Adrenal gland (tissue), 12 donors: ENCODE measurements around the gene NCAM2. TPM values are rescaled to one million over a fixed set of nuclear protein-coding genes. Genes with fewer than 3 reads are reported as not detected.

ENCODE experiments used
- DNase-seq, 7 donors: peaks; one replicate each; pipeline ENCODE4 v3.0.0-alpha.2; 2019 to 2020
- H3K27ac ChIP-seq, 5 donors: fragments of 200-600 bp; sonication (generic) in 4 of 5; 1 replicate in 3 of 5; 2 replicates in 2 of 5; pipeline versions ENCODE4 v1.5.1 to v1.8.0; 2016 to 2020; ENCODE audit warnings: mild to moderate bottlenecking in 1 of 5
- H3K27me3 ChIP-seq: fragments of 200-600 bp; 2 replicates; pipeline ENCODE4 v1.8.0; 2021
- H3K36me3 ChIP-seq, 2 donors: fragments of 200-600 bp; replicated peaks in 1 of 2; 1 replicate in 1 of 2; 2 replicates in 1 of 2; pipeline versions ENCODE4 v1.5.1 to v1.8.0; 2018 to 2022
- H3K4me1 ChIP-seq, 2 donors: fragments of 200-600 bp; replicated peaks in 1 of 2; 1 replicate in 1 of 2; 2 replicates in 1 of 2; pipeline versions ENCODE4 v1.5.1 to v1.8.0; 2018 to 2021
- H3K4me3 ChIP-seq, 4 donors: fragments of 200-600 bp; sonication (generic) in 3 of 4; one replicate each; pipeline ENCODE4 v1.5.1; 2016 to 2018
- H3K9me3 ChIP-seq, 3 donors: fragments of 200-600 bp; sonication (generic) in 1 of 3; replicated peaks in 1 of 3; 1 replicate in 2 of 3; 2 replicates in 1 of 3; pipeline versions ENCODE4 v1.5.1 to v1.8.0; 2016 to 2021
- CTCF ChIP-seq, 6 experiments: fragments of 450-650 bp in 4 of 6; fragments of 200-600 bp in 2 of 6; sonication (generic) in 1 of 6; IDR thresholded peaks; 1 replicate in 5 of 6; 2 replicates in 1 of 6; pipeline versions ENCODE4 v1.5.1 to v1.8.0; 2016 to 2021; ENCODE audit warnings: antibody characterized with exemption in 6 of 6, mild to moderate bottlenecking in 2 of 6, moderate library complexity in 1 of 6
- POLR2A ChIP-seq, 2 donors: fragments of 450-650 bp; IDR thresholded peaks; one replicate each; pipeline ENCODE4 v1.6.1; 2017; ENCODE audit warnings: antibody characterized with exemption in 2 of 2, mild to moderate bottlenecking in 2 of 2, moderate library complexity in 1 of 2
- WGBS, 4 donors: extraction: QIAGEN DNeasy Blood & Tissue Kit in 2 of 4; methylation state at CpG; one replicate each; pipeline versions ENCODE4 v1.1.5 to v1.1.7; 2013 to 2017; 5-methylcytosine and 5-hydroxymethylcytosine counted together
- intact Hi-C, 2 donors: fragments of 100-400 bp; cut with DNase I; formaldehyde crosslinking; loops; one replicate each; pipeline versions ENCODE4 v1.14.1 to v1.15.0; 2022 to 2023
- polyA plus RNA-seq, 3 donors: library from polyadenylated mRNA; stranded (reverse); fragments of 200-250 nt in 2 of 3; fragments of 350-450 nt in 1 of 3; fragmentation: Illumina TruSeq in 1 of 3; extraction: RNeasy Lipid Tissue Mini Kit (QIAGEN cat#74804) in 1 of 3; gene quantifications; one replicate each; pipeline ENCODE4 v1.2.3, GENCODE V29; 2013 to 2014
- total RNA-seq, 9 donors: library from RNA; depleted of rRNA in 4 of 9; stranded (reverse); fragments of >200 nt in 4 of 9; fragments of 120-200 nt in 1 of 9; fragmentation: NEBNext Ultra II Directional in 1 of 9; extraction: Animal tissue kit (Norgen Biotek cat#: 25700) in 1 of 9; gene quantifications; one replicate each; pipeline versions ENCODE4 v1.1.0 to v1.2.4, GENCODE V29; 2013 to 2023
- donor health status: healthy with polysubstance abuse.
- donor health status: Bipolar disorder and iron deficiency.
- donor health status: DM: yes; HTN: yes; CAD: no.
- donor health status: DM: no; HTN: no; CAD: no.
- donor health status: DM: no; HTN: no; CAD: no.
- donor health status: DM: yes; HTN: yes; CAD: no.

NCAM2 gene
- total and polyA plus RNA-seq, 12 donors = 2.2 to 59.4 (median 18.9) TPM

GRCh38 chr21:21156957-21157356 is 158.7 kb downstream of the NCAM2 start:
- no peaks in the 10 kb centered on the region for H3K36me3 ChIP-seq
- WGBS, 4 donors = 78 to 79% (median 78%) methylated on average over 4 of the region's 4 CpGs
- no peak for TF ChIP-seq POLR2A (IDR thresholded peaks at IDR 0.05)
- no peak for TF ChIP-seq CTCF (IDR thresholded peaks at IDR 0.05)

GRCh38 chr21:21158376-21158918 is 160.2 kb downstream of the NCAM2 start:
- Histone ChIP-seq H3K4me3 (no peak overlapping the region), H3K27ac (no peak overlapping the region), H3K9me3 (no peaks in the 10 kb centered on the region), H3K36me3 (no peaks in the 10 kb centered on the region), H3K4me1 (peaks cover 0 to 5% of the 10 kb centered on the region in 2 donors), H3K27me3 (no peaks in the 10 kb centered on the region)
- intact Hi-C loops = no loop called here
- no peak for DNase-seq
- no peak for TF ChIP-seq CTCF (IDR thresholded peaks at IDR 0.05)
- TF ChIP-seq POLR2A (IDR thresholded peaks at IDR 0.05) = no peak
- 93 to 98% (median 94%) methylated on average over 12 of the region's 12 CpGs for WGBS, 4 donors

More at GRCh38 chr21:21156957-21157356, 158.7 kb downstream of the NCAM2 start:
- H3K27ac ChIP-seq = no peak overlapping the region
- H3K9me3 ChIP-seq = no peaks in the 10 kb centered on the region
- intact Hi-C loops = no loop called here
- DNase-seq = no peak
- H3K4me3 ChIP-seq = no peak overlapping the region
- no peaks in the 10 kb centered on the region for H3K27me3 ChIP-seq
- no peaks in the 10 kb centered on the region for H3K4me1 ChIP-seq

- no peaks in the 10 kb centered on the region for H3K36me3 ChIP-seq
- H3K27ac ChIP-seq = no peak overlapping the region
- no peaks in the 10 kb centered on the region for H3K27me3 ChIP-seq
- TF ChIP-seq CTCF (IDR thresholded peaks at IDR 0.05) (no peak), POLR2A (IDR thresholded peaks at IDR 0.05) (no peak)
- no peak for DNase-seq
- intact Hi-C loops = no loop called here
- H3K4me1 ChIP-seq = peaks cover 0 to 9% of the 10 kb centered on the region in 2 donors
- H3K4me3 ChIP-seq = no peak overlapping the region
- no peaks in the 10 kb centered on the region for H3K9me3 ChIP-seq
- 84 to 92% (median 86%) methylated on average over 3 of the region's 3 CpGs for WGBS, 4 donors
These were observed 161.2 kb downstream of the NCAM2 start for GRCh38 chr21:21159253-21159899.

GRCh38 chr21:21162786-21163185 is 164.6 kb downstream of the NCAM2 start:
- H3K4me3 ChIP-seq = no peak overlapping the region
- intact Hi-C loops = no loop called here

More at GRCh38 chr21:21162786-21163185, 164.6 kb downstream of the NCAM2 start:
- Histone ChIP-seq H3K36me3 (no peaks in the 10 kb centered on the region), H3K9me3 (peaks cover 0 to 3% (median 0%) of the 10 kb centered on the region in 3 donors), H3K4me1 (peaks cover 0 to 13% of the 10 kb centered on the region in 2 donors), H3K27ac (no peak overlapping the region), H3K27me3 (no peaks in the 10 kb centered on the region)
- WGBS, 4 donors = 54 to 74% (median 65%) methylated on average over 4 of the region's 4 CpGs
- TF ChIP-seq POLR2A (IDR thresholded peaks at IDR 0.05) = no peak
- no peak for TF ChIP-seq CTCF (IDR thresholded peaks at IDR 0.05)
- no peak for DNase-seq
